Endometrium (tissue), 2 donors: Measurements from ENCODE around the gene KCTD21.

Source experiments
- FAIRE-seq: peaks from 2 replicates; lab custom pipeline; 2012; peaks lifted over from hg19 to GRCh38; lab: Jason Lieb, UNC
- donor health status: control.
- donor health status: control.

KCTD21 gene

GRCh38 chr11:78139422-78140391, 48.7 kb downstream of the KCTD21 start, which contains the start of gene ALG8:
Gene ALG8, minus strand, starts transcription at chr11:78139626. Its CDS starts 38 bp downstream, at chr11:78139588.
- FAIRE-seq, result peak; percentile 68

- FAIRE-seq, result no peak
These were observed 49.6 kb downstream of the KCTD21 start for GRCh38 chr11:78138694-78139421.

- no peak for FAIRE-seq
These were observed 50.1 kb downstream of the KCTD21 start for GRCh38 chr11:78138291-78138690.

- no peak for FAIRE-seq
These were observed 56.0 kb downstream of the KCTD21 start for GRCh38 chr11:78132475-78132874.

- FAIRE-seq, result no peak
These were observed 56.5 kb downstream of the KCTD21 start for GRCh38 chr11:78131956-78132355.

GRCh38 chr11:78127403-78127802, 61.0 kb downstream of the KCTD21 start:
- FAIRE-seq, result no peak
